HG03060 (cell line): Measurements from ENCODE around the gene C1orf226.

Experiments
- ATAC-seq: cut with Tn5 transposase; IDR thresholded peaks from one replicate; pipeline ENCODE4 v1.9.1; 2021; ENCODE audit warnings: low read depth, moderate number of reproducible peaks; ENCODE audit not compliant: unreplicated experiment

C1orf226 gene

DNA sequence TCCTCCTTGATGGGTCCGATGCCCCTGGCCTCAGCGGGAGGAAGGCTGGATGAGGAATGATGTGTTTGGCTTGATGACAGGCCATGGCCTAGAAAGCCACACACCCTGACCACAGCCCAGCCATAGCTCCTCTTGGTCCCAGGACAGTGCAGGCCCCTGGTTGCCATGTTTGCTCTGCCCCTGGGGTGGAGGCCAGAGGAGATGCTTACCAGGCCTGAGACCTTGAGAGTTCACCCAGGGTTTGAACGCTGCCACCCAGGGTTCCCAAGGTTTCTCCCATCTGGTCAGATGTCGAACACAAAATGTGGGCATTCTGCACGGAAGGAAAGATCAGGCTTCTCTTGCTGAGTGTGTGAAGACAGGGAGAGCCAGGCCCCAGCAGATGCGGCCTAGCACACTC, 2.6 kb downstream of the C1orf226 start:
- ATAC-seq: no peak

- ATAC-seq: no peak
Observed at GRCh38 chr1:162384601-162385279, 3.2 kb downstream of the C1orf226 start.

- no peak for ATAC-seq
Observed at GRCh38 chr1:162385280-162385623, 3.7 kb downstream of the C1orf226 start.

- no peak for ATAC-seq
Observed at GRCh38 chr1:162385702-162386101, 4.2 kb downstream of the C1orf226 start.

DNA sequence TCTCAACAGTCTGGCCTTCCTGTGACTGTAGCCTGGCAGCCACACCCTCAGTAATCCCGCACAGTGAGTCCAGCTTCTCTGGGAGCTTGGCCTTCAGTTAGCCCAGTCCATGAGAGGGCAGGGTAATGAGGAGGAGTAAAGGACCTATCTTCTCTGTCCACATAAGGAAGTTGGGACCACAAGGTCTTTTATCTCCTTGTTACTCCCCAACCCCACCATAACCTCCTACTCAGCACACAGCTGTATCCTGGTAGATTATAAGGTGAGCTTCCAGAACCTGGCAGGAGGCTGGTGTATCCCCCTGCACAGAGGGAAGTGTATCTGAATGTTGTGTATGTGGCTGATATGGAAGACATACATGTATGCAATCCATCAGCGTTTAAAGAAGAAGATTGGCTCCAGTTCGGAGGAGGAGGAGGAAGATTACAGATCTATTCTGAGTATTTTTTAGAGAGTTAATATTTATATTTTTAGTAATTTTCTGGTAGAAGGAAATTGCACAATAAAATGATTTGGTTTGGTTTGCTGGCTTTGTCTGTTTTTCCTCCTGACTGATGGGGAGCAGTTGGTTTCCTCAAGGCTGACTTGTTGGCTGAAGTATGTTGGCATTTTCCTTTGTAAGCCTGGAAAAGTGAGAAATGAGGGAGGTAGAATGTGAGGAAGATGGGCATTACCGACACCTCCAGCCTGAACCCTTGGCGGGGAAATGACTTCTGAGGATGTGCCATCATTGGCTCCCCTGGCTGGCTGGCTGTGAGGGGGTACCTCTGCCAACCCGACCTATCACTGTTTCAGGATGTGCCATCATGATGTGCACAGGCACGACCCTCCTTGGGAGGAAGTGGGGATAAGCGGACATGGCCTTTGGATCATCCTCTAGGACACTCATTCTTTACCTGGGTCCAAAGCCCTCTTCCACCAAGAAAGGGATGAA, 5.0 kb downstream of the C1orf226 start:
- no peak for ATAC-seq

DNA sequence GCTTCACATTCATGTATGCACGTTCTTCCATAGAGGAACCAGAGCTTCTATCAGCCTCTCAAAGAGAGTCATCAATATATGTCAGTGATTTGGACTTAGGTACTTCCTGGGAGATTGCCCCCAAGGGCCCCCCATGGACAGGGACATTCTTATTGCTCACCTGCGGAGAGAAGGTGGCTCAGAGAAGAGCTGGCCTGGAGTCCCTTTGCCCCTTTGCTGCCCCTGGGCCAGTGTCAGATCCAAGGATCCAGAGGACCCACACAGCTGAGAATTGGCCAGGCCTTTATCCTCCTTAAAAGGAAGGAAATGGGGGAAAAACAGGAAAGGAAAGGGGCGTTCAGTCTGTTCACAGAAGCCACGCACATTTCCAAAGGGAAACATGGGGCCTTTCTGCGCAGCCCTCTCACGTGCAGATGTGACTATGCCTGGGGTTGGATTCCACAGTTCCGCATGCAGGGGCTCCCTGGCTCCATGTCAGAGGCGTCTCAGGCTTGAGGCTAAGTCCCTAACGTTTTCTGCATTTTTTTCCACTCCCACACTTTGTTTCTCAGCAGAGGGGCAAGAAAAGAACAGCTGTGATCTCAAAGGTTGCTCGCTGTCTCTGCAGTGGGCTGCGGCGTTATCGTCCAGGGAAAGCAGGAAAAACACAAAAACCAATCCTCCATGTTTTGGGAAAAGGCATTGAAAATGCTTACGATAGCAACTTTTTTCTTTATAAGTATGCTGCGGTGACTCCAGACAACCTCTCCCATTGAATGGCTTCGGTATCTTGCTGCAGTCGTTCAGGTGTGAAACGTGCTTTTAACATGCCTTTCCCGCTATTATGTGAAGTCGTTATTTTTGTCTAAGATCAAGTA, 5.9 kb downstream of the C1orf226 start:
- no peak for ATAC-seq

DNA sequence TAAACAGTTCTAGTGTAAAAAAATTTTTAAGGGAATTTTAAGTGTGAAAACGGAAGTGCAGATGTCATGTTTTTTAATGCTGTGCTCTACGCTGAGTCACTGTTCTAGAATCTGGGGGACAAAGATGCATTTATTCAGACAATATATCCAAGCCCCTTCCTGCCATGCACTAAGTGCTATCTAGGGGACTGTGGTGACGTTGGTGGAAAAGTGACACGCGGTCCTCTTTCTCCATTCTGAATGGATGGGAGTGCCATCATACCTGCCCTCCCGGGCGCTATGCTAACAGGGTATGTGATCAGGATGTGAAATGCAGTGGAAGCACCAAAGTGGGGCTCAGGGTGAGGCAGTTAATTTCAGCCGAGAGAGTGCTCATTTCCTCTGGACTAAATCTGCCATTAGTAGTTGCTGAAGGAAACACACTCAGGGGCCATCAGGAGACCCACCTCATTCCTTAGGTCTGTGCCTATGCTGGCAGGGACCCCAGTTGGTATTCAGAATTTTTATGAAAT, 6.6 kb downstream of the C1orf226 start:
- no peak for ATAC-seq

GRCh38 chr1:162388615-162389014, 7.1 kb downstream of the C1orf226 start:
- ATAC-seq: no peak

- no peak for ATAC-seq
Observed at GRCh38 chr1:162389021-162389818, 7.7 kb downstream of the C1orf226 start.

DNA sequence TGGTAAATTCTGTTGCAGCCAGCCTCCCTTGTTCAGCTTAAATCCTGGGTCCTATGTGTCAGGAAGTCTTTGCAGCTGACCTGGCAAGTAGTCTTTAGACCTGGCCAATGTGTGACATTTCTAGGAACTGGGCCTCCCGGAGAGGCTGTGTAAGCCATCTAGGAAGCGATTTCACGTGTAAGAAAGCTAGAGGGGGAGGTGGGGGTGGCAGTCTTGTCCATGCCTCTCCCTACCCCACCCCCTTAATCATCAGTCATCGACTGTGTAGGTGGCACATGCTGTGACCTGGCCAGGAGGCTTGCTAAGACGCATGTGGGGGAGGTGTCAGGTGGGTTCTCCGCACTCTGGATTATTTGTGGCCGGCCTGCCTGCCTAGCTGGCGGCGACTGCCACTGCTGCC, 8.4 kb downstream of the C1orf226 start:
- ATAC-seq: no peak

GRCh38 chr1:162390396-162391185, 9.1 kb downstream of the C1orf226 start:
- ATAC-seq: no peak

GRCh38 chr1:162391790-162392563, 10.4 kb downstream of the C1orf226 start:
- ATAC-seq: no peak

DNA sequence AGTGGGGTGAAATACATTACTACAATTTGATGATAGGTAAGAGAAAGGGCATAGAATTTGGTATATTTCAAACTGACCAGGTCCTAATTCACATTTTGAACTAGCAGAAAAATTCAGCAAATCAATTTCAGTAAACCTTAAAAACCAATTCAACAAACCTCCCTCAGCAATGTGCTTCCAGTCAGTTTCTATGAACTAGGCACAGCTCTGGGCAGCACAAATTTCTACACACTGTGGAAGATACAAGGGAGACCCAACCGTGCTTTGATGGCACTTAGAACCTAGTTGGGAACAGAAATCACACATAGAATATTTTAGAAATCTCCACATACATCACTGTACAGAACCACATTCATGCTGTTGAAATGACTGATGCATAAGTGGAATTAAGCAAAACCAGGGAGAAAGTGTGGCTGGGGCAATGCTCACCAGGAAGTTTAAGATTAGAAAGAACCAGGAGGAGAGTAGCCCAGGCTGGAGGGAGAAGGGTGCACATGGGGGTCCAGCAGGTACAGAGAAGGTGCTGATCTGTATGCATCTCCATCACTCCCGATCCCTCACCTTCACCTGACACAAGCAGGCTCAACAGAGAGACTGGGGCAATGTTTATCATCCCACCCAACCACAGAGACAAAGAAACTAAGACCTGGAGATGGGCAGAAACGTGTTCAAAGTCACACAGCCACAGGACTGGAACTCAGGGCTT, 14.8 kb downstream of the C1orf226 start:
- no peak for ATAC-seq

- ATAC-seq: no peak
Observed at GRCh38 chr1:162397039-162397448, 15.5 kb downstream of the C1orf226 start.

DNA sequence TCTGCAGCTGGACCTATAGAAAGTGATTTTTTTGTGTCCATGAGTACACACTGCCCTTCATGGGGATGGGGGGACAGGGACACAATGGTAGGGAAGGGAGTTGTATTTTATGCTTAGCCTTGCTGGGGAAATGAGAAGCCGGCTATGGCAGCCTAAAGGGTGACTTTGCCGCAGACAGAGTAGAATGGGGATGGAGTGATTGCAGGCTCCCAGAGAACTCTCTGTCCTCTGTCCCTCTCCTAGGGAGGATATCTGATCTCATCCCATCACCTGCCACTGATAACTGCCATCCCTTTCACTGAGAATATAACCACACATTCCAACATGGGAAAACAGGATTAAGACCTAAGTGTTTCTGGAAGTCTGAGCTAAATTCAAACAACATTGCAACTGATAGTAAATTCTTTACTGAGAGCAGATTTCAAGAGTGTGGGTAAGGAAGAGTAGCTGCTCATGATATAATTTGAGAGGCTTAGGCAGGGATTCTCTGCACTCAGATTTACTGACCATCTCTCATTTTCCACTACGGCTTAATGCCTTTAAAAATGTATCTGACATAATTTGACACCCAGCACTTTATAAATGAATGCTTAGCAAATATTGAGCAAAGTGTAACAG, 16.5 kb downstream of the C1orf226 start:
- ATAC-seq: no peak

DNA sequence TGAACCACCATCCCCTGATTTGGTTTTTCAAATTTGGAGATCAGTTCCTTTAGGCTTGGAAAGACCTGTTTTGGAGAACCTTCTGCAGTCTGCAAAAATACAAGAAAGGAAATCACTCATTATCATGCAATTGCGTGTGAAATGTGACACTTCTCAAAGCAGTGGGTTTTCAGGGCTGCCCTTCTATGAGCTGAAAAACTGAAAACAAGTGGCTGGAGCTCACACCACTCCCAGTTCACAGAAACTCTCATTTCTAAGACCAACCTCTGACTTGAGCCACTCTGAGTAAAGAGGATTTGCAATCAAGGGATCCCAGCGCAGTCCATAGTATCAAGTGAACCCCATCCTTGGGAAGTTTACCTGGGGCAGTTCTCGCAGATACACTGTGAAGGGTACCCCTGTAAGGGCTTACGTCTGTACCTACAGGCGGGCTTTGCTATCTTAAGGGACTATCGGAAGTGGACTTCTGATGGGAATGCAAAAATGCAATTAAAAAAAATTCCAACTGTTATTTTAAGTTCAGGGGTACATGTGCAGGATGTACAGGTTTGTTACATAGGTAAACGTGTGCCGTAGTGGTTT, 17.6 kb downstream of the C1orf226 start:
- no peak for ATAC-seq

- no peak for ATAC-seq
Observed at GRCh38 chr1:162400790-162401355, 19.3 kb downstream of the C1orf226 start.
